GM19395 (cell line): ENCODE measurements around the gene ZNF814.
"Not testable (repeated sequence)": the region's sequence is repeated elsewhere in the genome, so short reads cannot be mapped to it uniquely, and the experiment has no call there.

Source experiments
- ATAC-seq: cut with Tn5 transposase; IDR thresholded peaks from one replicate; pipeline ENCODE4 v1.9.1; 2021; ENCODE audit warnings: mild to moderate bottlenecking, moderate library complexity; ENCODE audit not compliant: unreplicated experiment

Gene ZNF814

GRCh38 chr19:57867868-57868492 is 20.9 kb downstream of the ZNF814 start:
- ATAC-seq, result no peak

GRCh38 chr19:57862351-57862750 is 26.5 kb downstream of the ZNF814 start:
- ATAC-seq, result not testable (repeated sequence)

GRCh38 chr19:57854117-57854516 is 34.7 kb downstream of the ZNF814 start:
- not testable (repeated sequence) for ATAC-seq

- ATAC-seq, result not testable (repeated sequence)
Observed at GRCh38 chr19:57851812-57852603, 36.8 kb downstream of the ZNF814 start.

GRCh38 chr19:57850553-57851017 is 38.3 kb downstream of the ZNF814 start:
- ATAC-seq, result no peak

GRCh38 chr19:57849666-57850473 is 39.0 kb downstream of the ZNF814 start, which contains the start of gene ZNF587:
ZNF587 (plus strand) TSS chr19:57849859; CDS start chr19:57850039, 180 bp downstream.
- ATAC-seq, result peak; percentile 98

- ATAC-seq, result not testable (repeated sequence)
Observed at GRCh38 chr19:57849162-57849665, 39.6 kb downstream of the ZNF814 start.

- not testable (repeated sequence) for ATAC-seq
Observed at GRCh38 chr19:57847164-57847563, 41.7 kb downstream of the ZNF814 start.

GRCh38 chr19:57841122-57841763 is 47.6 kb downstream of the ZNF814 start:
- no peak for ATAC-seq

GRCh38 chr19:57838622-57839191 is 50.1 kb downstream of the ZNF814 start:
- not testable (repeated sequence) for ATAC-seq

- ATAC-seq, result not testable (repeated sequence)
Observed at GRCh38 chr19:57836991-57837390, 51.8 kb downstream of the ZNF814 start.

GRCh38 chr19:57830071-57830602 is 58.7 kb downstream of the ZNF814 start, which contains the start of gene ZNF587B:
ZNF587B (plus strand) TSS chr19:57830299; CDS start chr19:57830529, 230 bp downstream.
- no peak for ATAC-seq

- no peak for ATAC-seq
Observed at GRCh38 chr19:57829316-57829715, 59.5 kb downstream of the ZNF814 start.

- no peak for ATAC-seq
Observed at GRCh38 chr19:57825511-57825910, 63.3 kb downstream of the ZNF814 start.

- not testable (repeated sequence) for ATAC-seq
Observed at GRCh38 chr19:57823608-57824007, 65.2 kb downstream of the ZNF814 start.

GRCh38 chr19:57823155-57823554 is 65.7 kb downstream of the ZNF814 start:
- not testable (repeated sequence) for ATAC-seq

GRCh38 chr19:57821501-57821900 is 67.3 kb downstream of the ZNF814 start:
- ATAC-seq, result not testable (repeated sequence)

GRCh38 chr19:57821095-57821494 is 67.7 kb downstream of the ZNF814 start:
- ATAC-seq, result not testable (repeated sequence)

GRCh38 chr19:57820599-57820998 is 68.2 kb downstream of the ZNF814 start:
- no peak for ATAC-seq
